GM18508 (cell line): ENCODE measurements around the gene CDKL5.

Source experiments
- ATAC-seq: cut with Tn5 transposase; IDR thresholded peaks from one replicate; pipeline ENCODE4 v1.9.1; 2021; ENCODE audit warnings: moderate number of reproducible peaks; ENCODE audit not compliant: insufficient read depth, unreplicated experiment

CDKL5 gene

GRCh38 chrX:18638398-18638797 is 213.0 kb downstream of the CDKL5 start:
- ATAC-seq, result no peak

GRCh38 chrX:18639280-18639679 is 213.9 kb downstream of the CDKL5 start:
- no peak for ATAC-seq

- no peak for ATAC-seq
Measured at GRCh38 chrX:18640686-18641085, 215.3 kb downstream of the CDKL5 start.

GRCh38 chrX:18643243-18643642 is 217.8 kb downstream of the CDKL5 start:
- no peak for ATAC-seq

GRCh38 chrX:18643853-18644252 is 218.4 kb downstream of the CDKL5 start:
- no peak for ATAC-seq

GRCh38 chrX:18647621-18648020 is 222.2 kb downstream of the CDKL5 start:
- no peak for ATAC-seq

- no peak for ATAC-seq
Measured at GRCh38 chrX:18649498-18649951, 224.1 kb downstream of the CDKL5 start.

- ATAC-seq, result no peak
Measured at GRCh38 chrX:18650662-18651061, 225.3 kb downstream of the CDKL5 start.

GRCh38 chrX:18652636-18653035 is 227.2 kb downstream of the CDKL5 start:
- ATAC-seq, result no peak

GRCh38 chrX:18654875-18655836 is 229.7 kb downstream of the CDKL5 start:
- no peak for ATAC-seq

GRCh38 chrX:18661273-18661672 is 235.9 kb downstream of the CDKL5 start:
- ATAC-seq, result no peak

GRCh38 chrX:18664947-18665346 is 239.5 kb downstream of the CDKL5 start:
- ATAC-seq, result no peak

- no peak for ATAC-seq
Measured at GRCh38 chrX:18666614-18667013, 241.2 kb downstream of the CDKL5 start.

- ATAC-seq, result no peak
Measured at GRCh38 chrX:18668071-18668835, 242.8 kb downstream of the CDKL5 start.

GRCh38 chrX:18672008-18672407 is 246.6 kb downstream of the CDKL5 start, which contains the start of gene RS1:
TSS of gene RS1 (minus strand) at chrX:18672108. CDS start at chrX:18672068, 40 bp downstream.
- no peak for ATAC-seq

GRCh38 chrX:18674417-18674787 is 249.0 kb downstream of the CDKL5 start:
- peak; percentile 26 for ATAC-seq

GRCh38 chrX:18674788-18675735 is 249.7 kb downstream of the CDKL5 start:
- peak; percentile 76 for ATAC-seq

GRCh38 chrX:18676050-18676449 is 250.6 kb downstream of the CDKL5 start:
- ATAC-seq, result no peak

GRCh38 chrX:18676470-18676869 is 251.1 kb downstream of the CDKL5 start:
- no peak for ATAC-seq
